IMR-90 (cell line): ENCODE measurements around the gene PFDN5. TPM values are rescaled to one million over a fixed set of nuclear protein-coding genes. Genes with fewer than 3 reads are reported as not detected.

ENCODE experiments used
- ATAC-seq: fragments of 200-7000 bp; cut with Tn5 transposase; 2 replicates; pipeline ENCODE4 v1.9.1; 2020; ENCODE audit warnings: low read depth, mild to moderate bottlenecking, moderate library complexity
- BruUV-seq: library from RNA; stranded (reverse); fragments of 400-500 nt; replicated peaks from 2 replicates; lab custom pipeline; 2021; lab: Mats Ljungman, UMichigan
- CTCF ChIA-PET: fragments of 300-600 bp; formaldehyde crosslinking; extraction: SDS; loops from one replicate; lab custom pipeline; 2021; ENCODE audit warnings: antibody characterized with exemption; lab: Yijun Ruan, JAX
- POLR2A ChIA-PET: fragments of 300-600 bp; sonication (Branson Sonifier 250); formaldehyde crosslinking; loops from one replicate; lab custom pipeline; 2022; ENCODE audit warnings: antibody characterized with exemption; ENCODE audit not compliant: unreplicated experiment; lab: Charles Lee
- DNase-seq: peaks from one replicate; pipeline ENCODE4 v3.0.0; 2013
- H2AFZ ChIP-seq: replicated peaks from 2 replicates; pipeline ENCODE3; 2013; ENCODE audit warnings: low read length, mild to moderate bottlenecking; ENCODE audit not compliant: poor library complexity
- H2AK5ac ChIP-seq: 2 replicates; pipeline ENCODE4 v1.6.1; 2013; ENCODE audit warnings: low read depth, low read length, inconsistent platforms
- H2AK9ac ChIP-seq: replicated peaks from 2 replicates; pipeline ENCODE3; 2013; ENCODE audit warnings: mild to moderate bottlenecking, low read depth, low read length, moderate library complexity; ENCODE audit not compliant: poor library complexity
- H2BK120ac ChIP-seq: 2 replicates; pipeline ENCODE4 v1.6.1; 2013; ENCODE audit warnings: low read depth, low read length, inconsistent platforms
- H2BK15ac ChIP-seq: 3 replicates; pipeline ENCODE4 v1.6.1; 2013; ENCODE audit warnings: low read depth, low read length, inconsistent platforms
- H2BK20ac ChIP-seq: 2 replicates; pipeline ENCODE4 v1.6.1; 2013; ENCODE audit warnings: low read depth, mild to moderate bottlenecking, inconsistent platforms, low read length, moderate library complexity
- H2BK5ac ChIP-seq: 2 replicates; pipeline ENCODE4 v1.6.1; 2013; ENCODE audit warnings: mild to moderate bottlenecking, low read depth, low read length, inconsistent platforms; ENCODE audit not compliant: poor library complexity, severe bottlenecking
- H3K14ac ChIP-seq: replicated peaks from 2 replicates; pipeline ENCODE4 v1.6.1; 2013; ENCODE audit warnings: low read depth, low read length, inconsistent platforms
- H3K18ac ChIP-seq: 2 replicates; pipeline ENCODE4 v1.6.1; 2013; ENCODE audit warnings: low read depth, low read length, control low read depth
- H3K23ac ChIP-seq: 2 replicates; pipeline ENCODE4 v1.6.1; 2013; ENCODE audit warnings: low read depth, low read length, inconsistent platforms
- H3K27ac ChIP-seq: 2 replicates; pipeline ENCODE4 v1.5.1; 2013; ENCODE audit warnings: mild to moderate bottlenecking, control low read depth, low read length; ENCODE audit not compliant: insufficient read depth
- H3K27me3 ChIP-seq: 2 replicates; pipeline ENCODE4 v1.6.1; 2013; ENCODE audit warnings: low read length; ENCODE audit not compliant: control insufficient read depth, insufficient read depth
- H3K36me3 ChIP-seq: 2 replicates; pipeline ENCODE4 v1.6.1; 2013; ENCODE audit warnings: low read length, mixed read lengths; ENCODE audit not compliant: control insufficient read depth, insufficient read depth
- H3K4ac ChIP-seq: 2 replicates; pipeline ENCODE4 v1.6.1; 2013; ENCODE audit warnings: low read depth, low read length, inconsistent platforms
- H3K4me1 ChIP-seq: 2 replicates; pipeline ENCODE4 v1.6.1; 2013; ENCODE audit warnings: low read length, mixed read lengths; ENCODE audit not compliant: control insufficient read depth, insufficient read depth
- H3K4me2 ChIP-seq: 2 replicates; pipeline ENCODE4 v1.6.1; 2013; ENCODE audit warnings: low read depth, mild to moderate bottlenecking, control low read depth, low read length, moderate library complexity
- H3K4me3 ChIP-seq: 2 replicates; pipeline ENCODE4 v1.5.1; 2013; ENCODE audit warnings: low read depth, mild to moderate bottlenecking, control low read depth, low read length, moderate library complexity; ENCODE audit not compliant: insufficient read depth
- H3K56ac ChIP-seq: 2 replicates; pipeline ENCODE4 v1.6.1; 2013; ENCODE audit warnings: low read length, inconsistent platforms; ENCODE audit not compliant: insufficient read depth; ENCODE audit errors: extremely low read depth
- H3K79me1 ChIP-seq, 2 experiments: 2 replicates each; pipeline ENCODE4 v1.6.1; 2013; ENCODE audit warnings: low read length in 2 of 2, inconsistent platforms in 1 of 2, low read depth in 1 of 2
- H3K9ac ChIP-seq: 2 replicates; pipeline ENCODE4 v1.6.1; 2013; ENCODE audit warnings: low read depth, low read length, control low read depth
- H3K9me1 ChIP-seq: 2 replicates; pipeline ENCODE4 v1.6.1; 2013; ENCODE audit warnings: low read length, inconsistent platforms; ENCODE audit not compliant: insufficient read depth
- H3K9me3 ChIP-seq: 2 replicates; pipeline ENCODE4 v1.6.1; 2013; ENCODE audit warnings: low read length; ENCODE audit not compliant: control insufficient read depth, insufficient read depth
- H4K20me1 ChIP-seq: 2 replicates; pipeline ENCODE4 v1.6.1; 2013; ENCODE audit warnings: low read length, inconsistent platforms; ENCODE audit not compliant: insufficient read depth
- H4K5ac ChIP-seq: 2 replicates; pipeline ENCODE4 v1.6.1; 2013; ENCODE audit warnings: mild to moderate bottlenecking, low read depth, low read length, control low read depth
- H4K8ac ChIP-seq, 2 experiments: 2 replicates each; pipeline ENCODE4 v1.6.1; 2013; ENCODE audit warnings: low read depth in 2 of 2, low read length in 2 of 2, control low read depth in 1 of 2, inconsistent platforms in 1 of 2
- H4K91ac ChIP-seq: 2 replicates; pipeline ENCODE4 v1.6.1; 2013; ENCODE audit warnings: low read depth, low read length, inconsistent platforms; ENCODE audit not compliant: insufficient read depth
- BHLHE40 ChIP-seq: fragments of 150-350 bp; IDR thresholded peaks from 2 replicates; pipeline ENCODE4 v1.6.1; 2016; ENCODE audit warnings: mild to moderate bottlenecking, low read depth, low read length
- CEBPB ChIP-seq: IDR thresholded peaks from 2 replicates; pipeline ENCODE4 v1.6.1; 2012; ENCODE audit warnings: low read depth, low read length, improper control_type of control experiment
- MXI1 ChIP-seq: IDR thresholded peaks from 2 replicates; pipeline ENCODE4 v1.6.1; 2012; ENCODE audit warnings: low read depth, mild to moderate bottlenecking, low read length, moderate library complexity, borderline replicate concordance
- NFE2L2 ChIP-seq: fragments of 150-350 bp; IDR thresholded peaks from 2 replicates; pipeline ENCODE4 v1.6.1; 2016; ENCODE audit warnings: low read depth, mild to moderate bottlenecking, low read length
- RCOR1 ChIP-seq: IDR thresholded peaks from 2 replicates; pipeline ENCODE4 v1.6.1; 2012; ENCODE audit warnings: mild to moderate bottlenecking, low read length, improper control_type of control experiment; ENCODE audit not compliant: insufficient replicate concordance
- RFX5 ChIP-seq: IDR thresholded peaks from 2 replicates; pipeline ENCODE4 v1.8.0; 2012; ENCODE audit warnings: low read depth, mild to moderate bottlenecking, low read length, moderate library complexity
- dilution Hi-C: fragments of 300-500 bp; cut with HindIII; formaldehyde crosslinking; loops from one replicate; pipeline ENCODE4 v1.14.3; 2018; ENCODE audit warnings: low sequenced_read_pairs; ENCODE audit not compliant: unreplicated experiment
- in situ Hi-C: fragments of 300-500 bp; cut with MboI; formaldehyde crosslinking; loops from 3 replicates; pipeline ENCODE4 v1.14.3; 2019; ENCODE audit warnings: low sequenced_read_pairs, inconsistent platforms, mixed read lengths
- intact Hi-C: fragments of 100-400 bp; cut with micrococcal nuclease; formaldehyde crosslinking; loops from 2 replicates; pipeline ENCODE4 v1.10.0; 2022
- polyA plus RNA-seq, 3 experiments: library from polyadenylated mRNA; depleted of rRNA; stranded (reverse); fragments of >200 nt; gene quantifications; 2 replicates each; pipeline ENCODE4 v1.2.3, GENCODE V29; 2012; ENCODE audit warnings: low replicate concordance in 1 of 3
- total RNA-seq: library from RNA; depleted of rRNA; stranded (reverse); fragments of >200 nt; gene quantifications from 2 replicates; pipeline ENCODE4 v1.2.3, GENCODE V29; 2012
- TF ChIP-seq, protein P1 (sequence below): fragments of 150-350 bp; IDR thresholded peaks from 2 replicates; pipeline ENCODE4 v1.6.1; 2017; ENCODE audit warnings: mild to moderate bottlenecking, antibody characterized with exemption, low read length, low read depth
- TF ChIP-seq, protein P2 (sequence below): conservative IDR thresholded peaks from 2 replicates; pipeline ENCODE4 v1.5.1; 2012; ENCODE audit warnings: mild to moderate bottlenecking, low read depth, low read length, improper control_type of control experiment

Gene PFDN5
- total and polyA plus RNA-seq, 2 of the 4 experiments (the other 2 are of a cell fraction), result 1,011 to 1,338 TPM

DNA sequence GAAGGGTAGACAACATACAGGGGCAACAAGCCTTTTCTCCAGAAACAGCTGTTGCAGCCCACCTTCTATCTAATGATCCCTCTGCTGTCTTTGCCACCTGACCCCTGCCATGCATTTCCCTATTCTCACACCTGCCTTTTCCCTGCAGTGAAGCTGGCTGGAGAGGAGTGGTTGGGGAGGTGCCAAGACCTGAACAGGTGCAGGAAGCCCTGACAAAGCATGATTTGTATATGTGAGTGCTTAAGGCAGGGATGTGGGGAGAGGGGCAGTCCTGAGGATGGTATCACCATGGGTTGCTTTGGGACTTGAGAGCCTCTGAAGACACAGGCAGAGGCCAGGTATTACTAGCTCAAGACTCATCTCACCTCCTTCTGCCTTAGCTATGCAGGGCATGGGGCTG lies 2.9 kb upstream of the PFDN5 start:
- H3K4me2 ChIP-seq, result no peak overlapping the region
- no peak overlapping the region for H2AFZ ChIP-seq
- no peak overlapping the region for H3K23ac ChIP-seq
- dilution Hi-C loops (no loop called here), intact Hi-C loops (no loop called here), in situ Hi-C loops (no loop called here)
- BruUV-seq, result no TSS peak
- no peaks in the 10 kb centered on the region for H3K27me3 ChIP-seq
- no peak overlapping the region for H3K4me3 ChIP-seq
- H3K4ac ChIP-seq, result no peak overlapping the region
- H3K4me1 ChIP-seq, result peaks cover 25% of the 10 kb centered on the region
- peak overlapping the region; percentile 43 for H2AK9ac ChIP-seq
- no peak overlapping the region for H2AK5ac ChIP-seq
- H2BK15ac ChIP-seq, result no peak overlapping the region
- H3K56ac ChIP-seq, result no peak overlapping the region
- ATAC-seq (no peak), DNase-seq (no peak)
- H3K18ac ChIP-seq, result no peak overlapping the region
- no peaks in the 10 kb centered on the region for H3K36me3 ChIP-seq
- TF ChIP-seq, protein P1, sequence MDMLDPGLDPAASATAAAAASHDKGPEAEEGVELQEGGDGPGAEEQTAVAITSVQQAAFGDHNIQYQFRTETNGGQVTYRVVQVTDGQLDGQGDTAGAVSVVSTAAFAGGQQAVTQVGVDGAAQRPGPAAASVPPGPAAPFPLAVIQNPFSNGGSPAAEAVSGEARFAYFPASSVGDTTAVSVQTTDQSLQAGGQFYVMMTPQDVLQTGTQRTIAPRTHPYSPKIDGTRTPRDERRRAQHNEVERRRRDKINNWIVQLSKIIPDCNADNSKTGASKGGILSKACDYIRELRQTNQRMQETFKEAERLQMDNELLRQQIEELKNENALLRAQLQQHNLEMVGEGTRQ, result no peak
- TF ChIP-seq, protein P2, sequence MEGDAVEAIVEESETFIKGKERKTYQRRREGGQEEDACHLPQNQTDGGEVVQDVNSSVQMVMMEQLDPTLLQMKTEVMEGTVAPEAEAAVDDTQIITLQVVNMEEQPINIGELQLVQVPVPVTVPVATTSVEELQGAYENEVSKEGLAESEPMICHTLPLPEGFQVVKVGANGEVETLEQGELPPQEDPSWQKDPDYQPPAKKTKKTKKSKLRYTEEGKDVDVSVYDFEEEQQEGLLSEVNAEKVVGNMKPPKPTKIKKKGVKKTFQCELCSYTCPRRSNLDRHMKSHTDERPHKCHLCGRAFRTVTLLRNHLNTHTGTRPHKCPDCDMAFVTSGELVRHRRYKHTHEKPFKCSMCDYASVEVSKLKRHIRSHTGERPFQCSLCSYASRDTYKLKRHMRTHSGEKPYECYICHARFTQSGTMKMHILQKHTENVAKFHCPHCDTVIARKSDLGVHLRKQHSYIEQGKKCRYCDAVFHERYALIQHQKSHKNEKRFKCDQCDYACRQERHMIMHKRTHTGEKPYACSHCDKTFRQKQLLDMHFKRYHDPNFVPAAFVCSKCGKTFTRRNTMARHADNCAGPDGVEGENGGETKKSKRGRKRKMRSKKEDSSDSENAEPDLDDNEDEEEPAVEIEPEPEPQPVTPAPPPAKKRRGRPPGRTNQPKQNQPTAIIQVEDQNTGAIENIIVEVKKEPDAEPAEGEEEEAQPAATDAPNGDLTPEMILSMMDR, result no peak
- TF ChIP-seq NFE2L2 (no peak), MXI1 (no peak), CEBPB (no peak), RFX5 (no peak), RCOR1 (no peak), BHLHE40 (no peak)
- no peaks in the 10 kb centered on the region for H3K9me3 ChIP-seq
- H2BK5ac ChIP-seq, result no peak overlapping the region
- ChIA-PET POLR2A (no interaction called here), CTCF (interaction anchor here (0.6 kb wide), 1 partner anchor 74 kb away, joined by 3 read pairs; no protein-coding TSS in a partner anchor)
- H3K79me1 ChIP-seq, result peaks cover 4 to 48% of the 10 kb centered on the region in 2 experiments; a peak in 2 of 4 replicates
- no peak overlapping the region for H4K5ac ChIP-seq
- peaks cover 10% of the 10 kb centered on the region; the same call in 1 of the 2 replicates for H3K9me1 ChIP-seq
- no peaks in the 10 kb centered on the region for H4K20me1 ChIP-seq
- no peak overlapping the region for H4K8ac ChIP-seq
- no peak overlapping the region for H3K27ac ChIP-seq
- H3K14ac ChIP-seq, result no peak overlapping the region
- no peak overlapping the region for H4K91ac ChIP-seq
- no peak overlapping the region for H3K9ac ChIP-seq
- H2BK20ac ChIP-seq, result no peak overlapping the region
- no peak overlapping the region for H2BK120ac ChIP-seq
